Fibroblast of peridontal ligament (primary cell): ENCODE measurements around the gene LARGE2.

ENCODE experiments used
- DNase-seq: peaks from one replicate; pipeline ENCODE4 v3.0.0-alpha.2; 2010; ENCODE audit errors: extremely low read depth

Gene LARGE2

DNA sequence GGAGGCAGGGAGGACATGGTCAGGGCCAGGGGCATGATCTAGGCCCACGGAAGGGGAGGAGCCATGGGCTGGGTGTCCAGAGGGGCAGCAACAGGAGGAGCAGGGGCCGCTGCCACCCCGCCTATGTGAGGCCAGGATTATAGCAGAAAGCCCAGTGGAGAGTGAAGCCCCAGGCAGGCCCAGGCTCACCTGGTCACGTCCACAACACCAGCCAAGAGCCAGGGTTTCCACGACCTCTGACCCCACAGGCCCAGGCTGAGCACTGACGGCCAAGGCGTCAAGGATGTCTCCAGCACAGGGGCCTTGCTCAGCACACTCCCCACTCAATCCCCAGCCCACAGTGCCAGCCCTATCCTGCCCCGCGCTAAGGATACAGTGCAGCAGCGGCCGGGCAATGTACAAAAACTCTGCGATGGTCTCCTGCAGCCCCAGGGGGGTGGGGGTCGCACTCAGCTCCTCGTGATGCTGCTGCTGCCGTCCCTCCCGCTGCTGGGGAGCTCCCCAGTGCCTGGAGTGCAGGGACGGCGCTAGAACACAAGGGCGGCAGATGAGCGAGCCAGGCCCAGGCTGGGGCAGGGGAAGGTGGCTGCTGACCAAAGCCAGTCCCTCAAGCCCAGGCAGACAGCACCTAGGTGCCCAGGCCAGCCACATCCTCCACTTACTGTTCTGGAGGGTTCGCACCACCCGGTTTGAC is 8.4 kb upstream of the LARGE2 start:
- no peak for DNase-seq

DNA sequence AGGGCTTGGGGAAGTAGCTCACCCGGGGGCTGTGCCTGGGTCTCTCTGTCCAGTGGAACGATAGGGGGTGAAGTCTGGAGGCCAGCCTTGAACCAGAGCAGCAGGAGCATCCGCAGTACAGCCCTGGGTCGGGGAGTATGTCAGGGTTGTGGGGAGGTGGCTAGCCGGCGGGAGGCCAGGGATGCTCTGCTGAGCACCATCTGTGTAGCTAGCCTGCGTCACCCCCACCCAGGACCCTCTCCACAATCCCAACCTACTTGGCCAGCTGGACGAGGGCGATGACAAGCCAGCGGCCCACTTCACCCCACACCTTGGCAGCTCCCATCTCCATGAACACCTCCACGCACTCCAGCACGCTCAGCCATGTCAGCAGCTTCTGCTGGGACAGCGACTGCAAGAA is 7.0 kb upstream of the LARGE2 start:
- DNase-seq, result no peak

DNA sequence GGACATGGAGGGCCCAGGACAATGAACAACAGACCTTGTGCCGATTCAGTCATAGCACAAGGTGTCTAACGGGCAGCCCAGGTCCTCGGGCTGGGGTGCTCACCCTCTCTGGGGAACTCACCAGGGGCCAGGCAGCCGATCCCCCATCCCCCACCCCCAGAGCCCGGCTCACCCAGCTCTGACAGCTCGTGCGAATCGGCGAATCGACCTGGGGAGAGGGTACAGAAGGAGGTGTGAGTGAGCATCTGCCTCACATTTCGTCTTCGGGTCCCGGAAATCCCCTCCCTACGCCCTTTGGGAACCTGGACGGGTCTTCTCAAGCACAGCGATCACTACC is 5.2 kb upstream of the LARGE2 start:
- no peak for DNase-seq

DNA sequence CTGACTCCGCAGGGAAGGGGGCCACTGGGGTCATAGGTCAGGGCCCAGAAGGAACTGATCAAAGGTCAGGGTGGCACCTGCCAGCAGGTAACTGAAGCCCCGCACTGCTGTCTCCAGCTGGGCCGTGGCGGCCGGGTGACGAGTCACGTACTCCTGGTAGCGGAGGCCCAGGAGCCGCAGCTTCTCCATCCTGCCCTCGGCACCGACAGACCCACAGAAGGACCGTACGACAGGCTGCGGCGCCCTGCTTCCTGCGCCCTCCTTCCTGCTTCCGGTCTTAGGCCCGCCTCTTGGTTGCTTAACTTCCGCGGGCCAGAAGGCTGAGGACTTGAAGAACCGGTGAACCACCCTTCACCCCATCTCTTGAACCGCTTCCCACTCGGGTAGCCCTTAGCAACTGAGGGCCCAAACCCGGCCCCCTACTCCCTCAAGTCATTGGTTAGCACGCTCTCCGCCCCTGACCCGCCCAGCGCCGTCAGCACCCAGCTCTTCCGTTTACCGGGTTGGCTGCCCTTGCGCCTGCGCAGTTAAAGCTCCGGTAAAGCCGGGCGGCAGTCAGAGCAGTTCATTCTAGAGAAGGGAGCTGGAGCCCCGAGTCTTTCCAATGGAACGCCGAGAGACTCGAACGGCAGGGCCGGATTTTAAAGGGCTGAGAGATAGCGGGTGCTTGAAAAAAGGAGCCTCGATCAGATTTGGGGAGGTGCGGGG is 4.7 kb upstream of the LARGE2 start, which contains the start of gene PEX16:
Gene PEX16 (minus strand): TSS at position 255 of the 708 bp plus-strand sequence. CDS start 66 bp downstream, at position 189.
- peak; percentile 99 for DNase-seq

DNA sequence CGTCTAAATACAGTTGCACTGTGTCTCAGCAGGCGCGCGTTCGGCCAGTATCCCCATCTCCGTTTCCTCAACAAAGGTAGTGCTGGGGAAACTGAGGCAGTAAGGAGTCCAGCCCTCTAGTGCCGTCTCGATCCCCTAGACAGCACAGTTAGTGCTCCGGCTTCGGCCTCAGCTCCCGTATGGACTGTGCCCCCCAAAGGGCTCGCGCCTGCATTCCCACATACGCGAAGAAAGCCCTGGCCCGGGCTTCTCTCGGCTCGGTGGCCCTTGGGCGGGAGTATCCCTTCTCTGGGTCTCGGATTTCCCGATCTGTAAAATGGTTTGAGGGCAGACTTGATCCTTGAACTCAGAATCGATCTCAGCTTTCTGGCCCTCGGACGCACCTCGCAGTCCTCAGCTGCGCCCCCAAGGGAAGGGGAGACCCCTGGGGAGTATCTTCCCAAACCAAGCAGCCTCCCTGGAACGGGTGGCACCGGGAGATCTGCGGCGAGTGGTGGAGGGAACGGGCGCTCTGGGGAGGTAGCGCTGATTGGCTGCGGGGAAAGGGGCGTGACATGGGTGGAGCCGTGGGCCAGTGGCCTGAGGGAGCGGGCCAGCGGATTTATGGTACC is 4.0 kb upstream of the LARGE2 start:
- peak; percentile 55 for DNase-seq

DNA sequence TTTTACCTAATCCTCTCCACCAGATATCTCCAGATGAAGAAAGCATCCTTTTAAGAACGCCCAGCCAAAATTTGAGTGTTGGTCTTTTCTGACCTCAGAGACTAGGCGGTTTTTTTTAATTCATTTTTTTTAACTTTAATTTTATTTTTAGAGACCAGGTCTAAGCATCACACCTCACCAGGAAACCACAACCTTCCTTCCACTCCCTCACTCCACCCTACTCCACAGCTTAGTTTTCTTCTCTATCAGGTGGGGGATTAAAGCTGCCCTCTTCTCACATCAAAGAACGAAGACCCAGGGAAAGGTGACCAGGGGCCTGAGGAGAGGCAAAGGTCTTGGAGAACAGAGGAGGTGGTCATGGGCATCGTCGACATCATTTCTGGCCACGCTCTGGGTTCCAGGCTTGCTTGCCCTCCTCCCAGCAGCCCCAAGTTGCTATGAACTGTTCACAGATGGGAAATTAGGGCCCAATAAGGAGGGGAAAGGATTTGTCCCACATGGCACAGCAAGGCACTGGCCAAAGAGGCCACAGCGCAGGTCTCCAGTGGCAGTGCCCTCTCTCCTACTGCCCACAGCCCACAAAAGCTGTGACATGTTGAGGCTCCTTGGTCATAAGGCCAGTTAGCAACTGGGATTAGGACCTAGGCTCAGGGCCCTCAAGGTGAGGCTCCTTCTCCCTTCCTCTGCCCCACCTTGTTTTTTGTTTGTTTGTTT is 3.3 kb upstream of the LARGE2 start:
- DNase-seq, result no peak

DNA sequence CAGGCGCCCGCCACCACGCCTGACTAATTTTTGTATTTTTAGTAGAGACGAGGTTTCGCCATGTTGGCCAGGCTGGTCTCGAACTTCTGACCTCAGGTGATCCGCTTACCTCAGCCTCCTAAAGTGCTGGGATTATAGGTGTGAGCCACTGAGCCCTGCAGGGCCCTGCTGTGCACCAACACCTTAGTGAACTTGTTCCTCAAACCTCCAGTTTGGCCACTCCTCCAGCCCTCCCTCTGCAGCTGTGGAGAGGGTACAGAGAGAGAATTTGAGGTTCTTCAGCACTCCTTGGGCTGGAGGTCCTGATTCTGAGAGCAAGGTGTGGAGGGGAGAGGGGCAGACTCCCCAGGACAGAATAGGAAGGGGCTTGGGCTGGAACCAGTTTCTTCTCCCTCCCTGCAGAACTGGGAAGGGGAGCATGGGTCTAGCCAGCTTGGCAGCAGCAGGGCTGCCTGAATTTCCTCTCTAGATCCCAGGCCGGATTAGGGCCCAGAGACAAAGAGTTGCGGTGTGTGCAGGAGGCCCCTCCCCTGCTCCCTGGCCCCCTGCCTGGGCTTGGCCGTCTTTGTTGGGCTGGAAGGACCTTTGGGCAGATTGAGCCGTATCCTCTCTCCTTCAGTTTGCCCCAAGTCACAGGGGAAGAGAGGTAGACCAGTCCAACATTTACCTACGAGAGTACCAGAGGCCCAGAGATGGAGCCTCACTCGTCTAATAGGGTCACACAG is 2.5 kb upstream of the LARGE2 start:
- DNase-seq, result no peak

DNA sequence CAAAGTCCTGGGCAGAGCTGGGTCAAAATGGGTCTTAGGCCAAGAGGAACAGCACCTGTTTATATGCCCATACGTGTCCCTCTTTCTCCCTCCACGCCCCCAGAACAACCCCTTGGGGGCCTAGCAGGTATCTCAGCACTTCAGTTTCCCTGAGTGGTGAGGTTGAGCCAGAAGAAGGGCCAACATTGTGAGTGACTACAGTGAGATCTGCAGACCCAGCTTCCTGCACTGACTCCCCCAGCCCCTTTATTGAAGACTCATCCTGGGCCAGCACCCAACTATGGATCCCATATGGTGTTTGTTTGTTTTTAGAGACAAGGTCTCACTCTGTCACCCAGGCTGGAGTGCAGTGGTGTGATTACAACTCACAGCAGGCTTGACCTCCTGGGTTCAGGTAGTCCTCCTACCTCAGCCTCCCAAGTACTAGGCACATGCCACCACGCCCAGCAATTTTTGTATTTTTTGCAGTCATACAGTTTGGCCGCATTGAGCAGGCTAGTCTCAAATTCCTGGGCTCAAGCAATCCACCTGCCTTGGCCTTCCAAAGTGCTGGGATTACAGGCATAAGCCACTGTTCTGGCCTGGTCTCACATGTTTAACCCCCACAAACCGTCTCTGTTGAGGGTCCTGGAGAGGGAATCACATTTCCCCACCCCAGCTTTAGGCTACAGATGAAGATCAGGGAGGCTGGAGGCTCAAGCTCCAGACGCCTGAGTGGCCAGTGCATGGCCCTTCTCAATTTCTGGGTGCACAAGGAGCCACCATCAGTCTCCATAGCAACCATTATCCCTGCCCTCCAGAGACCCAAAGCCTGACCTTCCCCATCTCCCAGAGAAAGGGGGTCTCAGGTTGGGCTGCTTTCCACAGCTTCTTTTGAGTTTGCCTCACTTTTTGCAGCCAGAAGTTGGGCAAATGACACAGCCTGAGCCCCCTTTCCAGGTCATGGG is 1.7 kb upstream of the LARGE2 start:
- DNase-seq, result no peak

DNA sequence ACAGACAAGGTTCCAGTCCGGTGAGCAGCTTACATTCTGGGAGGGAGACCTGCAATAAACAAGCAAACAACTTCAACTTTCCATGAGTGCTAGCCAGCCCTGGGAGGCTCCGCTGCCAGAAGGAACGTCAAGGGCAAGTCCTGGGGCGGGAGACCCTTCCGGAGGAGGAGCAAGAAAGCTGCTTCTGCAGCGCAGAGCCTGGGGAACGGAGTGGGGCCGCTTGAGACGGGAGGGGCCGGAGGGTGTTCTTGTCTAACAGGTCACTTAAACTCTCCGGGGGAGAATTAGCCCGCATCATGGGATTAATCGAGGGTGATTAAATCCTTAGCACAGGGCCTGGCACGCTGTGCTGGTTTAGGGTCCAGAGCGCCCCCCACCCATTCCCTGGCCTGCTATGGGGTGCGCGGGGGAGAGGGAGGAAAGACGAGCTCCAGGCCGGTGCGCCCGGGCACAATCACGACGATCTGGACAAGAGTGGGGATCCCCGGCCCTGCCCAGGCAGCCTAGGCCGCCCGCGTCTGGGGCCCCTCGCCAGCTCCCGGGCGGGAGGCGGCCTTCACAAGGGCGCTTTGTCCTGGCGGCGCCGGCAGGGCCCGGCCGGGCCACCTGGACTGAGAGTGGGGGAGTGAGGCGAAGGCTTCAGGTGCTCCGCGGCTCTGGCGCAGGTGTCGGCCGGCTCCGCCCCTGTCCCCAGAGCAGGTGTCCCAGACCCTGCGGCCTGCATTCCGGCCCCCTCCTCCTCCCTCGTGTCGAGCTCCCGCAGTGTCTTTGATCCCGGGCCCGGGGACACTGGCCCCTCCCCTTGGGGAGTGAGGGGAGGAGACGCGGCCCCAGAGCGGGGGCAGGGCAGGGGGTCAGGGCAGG is 663 bp upstream of the LARGE2 start:
- no peak for DNase-seq

DNA sequence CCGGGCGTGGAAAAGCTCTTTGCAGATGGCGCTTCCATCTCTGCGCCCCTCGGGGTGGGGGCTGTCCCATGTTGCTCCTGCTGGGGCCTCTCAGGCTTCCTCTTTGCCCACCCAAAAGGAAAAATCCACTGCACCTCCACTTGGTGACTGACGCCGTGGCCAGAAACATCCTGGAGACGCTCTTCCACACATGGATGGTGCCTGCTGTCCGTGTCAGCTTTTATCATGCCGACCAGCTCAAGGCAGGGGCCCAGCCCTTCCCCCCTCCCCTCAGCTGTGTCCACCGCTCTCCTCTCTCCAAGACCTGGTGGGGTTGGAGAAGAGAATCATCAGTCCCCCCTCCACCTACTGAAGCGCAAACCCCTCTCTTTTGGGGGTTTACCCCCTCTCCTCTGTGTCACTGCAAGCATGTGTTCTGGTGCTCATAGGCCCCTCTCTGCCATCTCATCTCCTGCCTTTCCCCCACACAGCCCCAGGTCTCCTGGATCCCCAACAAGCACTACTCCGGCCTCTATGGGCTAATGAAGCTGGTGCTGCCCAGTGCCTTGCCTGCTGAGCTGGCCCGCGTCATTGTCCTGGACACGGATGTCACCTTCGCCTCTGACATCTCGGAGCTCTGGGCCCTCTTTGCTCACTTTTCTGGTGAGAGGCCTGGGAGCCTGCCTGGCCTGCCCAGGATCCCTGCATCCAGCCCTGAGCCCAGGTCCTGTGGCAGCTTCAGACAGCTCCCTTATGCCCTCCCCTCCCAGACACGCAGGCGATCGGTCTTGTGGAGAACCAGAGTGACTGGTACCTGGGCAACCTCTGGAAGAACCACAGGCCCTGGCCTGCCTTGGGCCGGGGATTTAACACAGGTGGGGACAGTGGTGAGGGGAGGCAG is 1.8 kb downstream of the LARGE2 start:
- no peak for DNase-seq

DNA sequence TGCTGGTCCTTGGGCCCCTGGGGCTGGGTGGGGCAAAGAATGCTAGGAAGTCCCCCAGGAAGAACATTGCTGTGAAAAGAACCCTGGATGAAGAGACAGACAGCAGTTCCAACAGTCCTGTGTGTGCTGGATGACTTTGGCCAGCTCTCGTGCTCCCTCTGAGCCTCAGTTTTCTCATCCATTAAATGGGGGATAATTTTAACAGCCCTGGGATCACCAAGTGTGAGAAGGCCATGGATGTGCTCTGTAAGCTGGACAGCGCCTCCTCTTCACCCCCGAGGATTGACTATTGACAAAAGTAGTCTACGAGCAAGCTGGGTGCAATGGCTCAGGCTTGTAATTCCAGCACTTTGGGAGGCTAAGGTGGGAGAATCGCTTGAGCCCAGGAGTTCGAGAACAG is 2.5 kb downstream of the LARGE2 start:
- no peak for DNase-seq

DNA sequence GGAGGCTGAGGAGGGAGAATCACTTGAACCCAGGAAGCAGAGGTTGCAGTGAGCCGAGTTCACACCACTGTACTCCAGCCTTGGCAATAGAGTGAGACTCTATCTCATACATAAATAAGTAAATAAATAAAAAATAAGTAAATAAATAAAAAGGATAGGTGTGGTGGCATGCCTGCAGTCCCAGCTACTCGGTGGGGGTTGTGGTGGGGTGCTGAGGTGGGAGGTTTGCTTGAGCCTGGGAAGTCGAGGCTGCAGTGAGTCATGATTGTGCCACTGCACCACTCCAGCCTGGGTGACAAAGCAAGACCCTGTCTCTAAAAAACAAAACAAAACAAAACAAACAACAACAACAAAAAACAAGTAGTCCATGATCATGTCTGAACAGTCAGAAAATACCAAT is 3.1 kb downstream of the LARGE2 start:
- no peak for DNase-seq

DNA sequence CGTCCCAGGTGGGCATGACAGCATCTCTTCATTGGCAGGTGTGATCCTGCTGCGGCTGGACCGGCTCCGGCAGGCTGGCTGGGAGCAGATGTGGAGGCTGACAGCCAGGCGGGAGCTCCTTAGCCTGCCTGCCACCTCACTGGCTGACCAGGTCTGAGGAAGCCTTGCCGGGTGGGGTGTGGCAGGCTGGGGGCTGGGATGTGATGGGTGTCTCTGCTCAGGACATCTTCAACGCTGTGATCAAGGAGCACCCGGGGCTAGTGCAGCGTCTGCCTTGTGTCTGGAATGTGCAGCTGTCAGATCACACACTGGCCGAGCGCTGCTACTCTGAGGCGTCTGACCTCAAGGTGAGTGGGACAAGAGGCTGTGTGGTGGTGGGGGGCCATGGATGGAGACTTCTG is 3.5 kb downstream of the LARGE2 start:
- DNase-seq, result no peak

DNA sequence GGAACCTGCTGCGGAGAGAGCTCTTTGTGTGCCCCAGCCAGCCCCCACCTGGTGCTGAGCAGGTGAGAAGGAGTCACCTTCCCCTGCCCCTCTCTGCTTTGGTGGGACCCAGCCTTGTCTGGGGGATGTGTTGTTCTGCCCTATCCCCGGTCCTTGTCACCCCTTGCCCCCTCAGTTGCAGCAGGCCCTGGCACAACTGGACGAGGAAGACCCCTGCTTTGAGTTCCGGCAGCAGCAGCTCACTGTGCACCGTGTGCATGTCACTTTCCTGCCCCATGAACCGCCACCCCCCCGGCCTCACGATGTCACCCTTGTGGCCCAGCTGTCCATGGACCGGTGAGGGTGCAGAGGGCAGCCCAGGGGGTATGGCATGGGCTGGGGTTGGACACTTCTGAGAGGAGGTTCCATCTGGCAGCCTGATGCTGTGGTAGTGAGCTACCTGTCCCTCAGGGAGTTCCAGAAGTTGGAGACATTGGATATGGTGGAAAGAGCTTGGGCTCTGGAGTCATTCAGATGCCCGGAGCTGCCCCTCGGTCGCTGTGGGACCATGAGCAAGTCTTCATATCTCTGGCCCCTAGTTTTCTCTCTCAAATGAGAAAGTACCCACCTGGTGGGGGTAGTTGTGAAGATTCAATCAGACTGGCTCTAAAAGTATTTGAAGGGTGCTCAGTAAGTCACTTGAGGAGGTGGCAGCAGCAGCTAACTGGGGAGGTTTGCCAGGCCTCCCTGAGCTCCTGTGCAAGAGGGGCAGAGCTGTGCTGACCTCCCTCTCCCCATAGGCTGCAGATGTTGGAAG is 4.3 kb downstream of the LARGE2 start:
- no peak for DNase-seq

DNA sequence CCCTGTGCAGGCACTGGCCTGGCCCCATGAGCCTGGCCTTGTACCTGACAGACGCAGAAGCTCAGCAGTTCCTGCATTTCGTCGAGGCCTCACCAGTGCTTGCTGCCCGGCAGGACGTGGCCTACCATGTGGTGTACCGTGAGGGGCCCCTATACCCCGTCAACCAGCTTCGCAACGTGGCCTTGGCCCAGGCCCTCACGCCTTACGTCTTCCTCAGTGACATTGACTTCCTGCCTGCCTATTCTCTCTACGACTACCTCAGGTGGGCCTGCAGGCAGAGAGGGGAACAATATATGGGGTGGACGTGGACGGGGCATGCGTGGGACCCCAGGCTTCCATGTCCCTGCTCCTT is 4.9 kb downstream of the LARGE2 start:
- DNase-seq, result no peak

DNA sequence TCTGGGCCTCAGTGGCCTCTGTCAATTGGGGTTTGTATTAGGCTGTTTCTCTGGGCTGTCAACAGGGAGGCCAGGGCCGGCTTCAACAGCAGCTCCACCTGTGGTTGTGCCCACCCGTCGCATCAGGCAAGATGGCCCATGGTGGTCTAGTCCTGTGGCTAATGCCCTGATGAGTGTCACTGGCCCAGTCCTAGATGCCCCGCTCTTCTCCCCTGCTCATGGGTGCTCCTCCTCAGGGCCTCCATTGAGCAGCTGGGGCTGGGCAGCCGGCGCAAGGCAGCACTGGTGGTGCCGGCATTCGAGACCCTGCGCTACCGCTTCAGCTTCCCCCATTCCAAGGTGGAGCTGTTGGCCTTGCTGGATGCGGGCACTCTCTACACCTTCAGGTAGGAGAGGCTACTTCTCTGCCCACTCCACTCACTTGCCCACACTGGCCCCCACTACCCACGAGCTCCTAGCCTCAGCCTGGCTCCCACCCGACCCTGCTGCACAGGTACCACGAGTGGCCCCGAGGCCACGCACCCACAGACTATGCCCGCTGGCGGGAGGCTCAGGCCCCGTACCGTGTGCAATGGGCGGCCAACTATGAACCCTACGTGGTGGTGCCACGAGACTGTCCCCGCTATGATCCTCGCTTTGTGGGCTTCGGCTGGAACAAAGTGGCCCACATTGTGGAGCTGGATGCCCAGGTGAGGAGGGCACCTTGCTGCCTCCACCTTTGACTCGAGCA is 5.4 kb downstream of the LARGE2 start:
- no peak for DNase-seq

DNA sequence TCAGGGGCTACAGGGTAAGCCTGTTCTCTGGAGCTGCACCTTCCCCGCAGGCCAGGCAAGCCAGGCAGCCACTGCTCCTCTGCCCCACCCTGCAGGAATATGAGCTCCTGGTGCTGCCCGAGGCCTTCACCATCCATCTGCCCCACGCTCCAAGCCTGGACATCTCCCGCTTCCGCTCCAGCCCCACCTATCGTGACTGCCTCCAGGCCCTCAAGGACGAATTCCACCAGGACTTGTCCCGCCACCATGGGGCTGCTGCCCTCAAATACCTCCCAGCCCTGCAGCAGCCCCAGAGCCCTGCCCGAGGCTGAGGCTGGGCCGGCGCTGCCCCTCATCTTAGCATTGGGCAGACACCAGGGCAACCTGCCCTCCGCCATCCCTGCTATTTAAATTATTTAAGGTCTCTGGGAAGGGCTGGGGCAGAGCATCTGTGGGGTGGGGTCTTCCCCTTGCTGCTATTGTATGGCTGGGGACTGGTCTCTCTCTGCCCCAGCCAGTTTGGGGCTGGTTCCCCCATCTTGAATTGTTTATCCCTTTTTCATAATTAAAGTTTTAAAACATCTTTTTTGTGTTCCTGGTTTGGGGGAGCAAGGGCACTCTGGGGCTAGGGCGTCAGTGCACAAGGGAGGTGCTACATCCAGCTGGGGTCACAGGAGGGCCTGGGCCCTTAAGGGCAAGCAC is 6.2 kb downstream of the LARGE2 start:
- DNase-seq, result no peak
